Measurements from ENCODE around the gene LCT.

- TF ChIP-seq EZH2 (IDR thresholded peaks at IDR 0.05; ENCODE audit: low read length, unreplicated experiment), result no peak
- TF ChIP-seq, protein P1, sequence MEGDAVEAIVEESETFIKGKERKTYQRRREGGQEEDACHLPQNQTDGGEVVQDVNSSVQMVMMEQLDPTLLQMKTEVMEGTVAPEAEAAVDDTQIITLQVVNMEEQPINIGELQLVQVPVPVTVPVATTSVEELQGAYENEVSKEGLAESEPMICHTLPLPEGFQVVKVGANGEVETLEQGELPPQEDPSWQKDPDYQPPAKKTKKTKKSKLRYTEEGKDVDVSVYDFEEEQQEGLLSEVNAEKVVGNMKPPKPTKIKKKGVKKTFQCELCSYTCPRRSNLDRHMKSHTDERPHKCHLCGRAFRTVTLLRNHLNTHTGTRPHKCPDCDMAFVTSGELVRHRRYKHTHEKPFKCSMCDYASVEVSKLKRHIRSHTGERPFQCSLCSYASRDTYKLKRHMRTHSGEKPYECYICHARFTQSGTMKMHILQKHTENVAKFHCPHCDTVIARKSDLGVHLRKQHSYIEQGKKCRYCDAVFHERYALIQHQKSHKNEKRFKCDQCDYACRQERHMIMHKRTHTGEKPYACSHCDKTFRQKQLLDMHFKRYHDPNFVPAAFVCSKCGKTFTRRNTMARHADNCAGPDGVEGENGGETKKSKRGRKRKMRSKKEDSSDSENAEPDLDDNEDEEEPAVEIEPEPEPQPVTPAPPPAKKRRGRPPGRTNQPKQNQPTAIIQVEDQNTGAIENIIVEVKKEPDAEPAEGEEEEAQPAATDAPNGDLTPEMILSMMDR (conservative IDR thresholded peaks at IDR 0.05; ENCODE audit: low read depth, low read length), result no peak
Observed at GRCh38 chr2:135885709-135886108, 48.7 kb upstream of the LCT start.
